Measurements from ENCODE around the gene GLP1R.

GRCh38 chr6:39050453-39051112 lies 2.0 kb downstream of the GLP1R start:
- TF ChIP-seq CTCF (IDR thresholded peaks at IDR 0.05) (no peak), POLR2AphosphoS5 (IDR thresholded peaks at IDR 0.05) (no peak), POLR2A (IDR thresholded peaks at IDR 0.05) (no peak)

Data from breast epithelium (tissue), 3 donors.